Pancreas (tissue), 10 donors: ENCODE results near the gene TST. TPM values are rescaled to one million over a fixed set of nuclear protein-coding genes. Genes with fewer than 3 reads are reported as not detected.

Source experiments
- ATAC-seq, 4 donors: fragments of 200-7000 bp; cut with Tn5 transposase; one replicate each; pipeline versions ENCODE4 v1.8.0 to v1.9.1; 2020; ENCODE audit warnings: mild to moderate bottlenecking in 4 of 4, moderate library complexity in 4 of 4
- DNase-seq, 6 donors: peaks; one replicate each; pipeline ENCODE4 v3.0.0-alpha.2; 2020
- FAIRE-seq: peaks from 2 replicates; lab custom pipeline; 2012; peaks lifted over from hg19 to GRCh38; lab: Jason Lieb, UNC
- H3K27ac ChIP-seq, 4 donors: fragments of 200-600 bp; sonication (generic); 1 replicate in 3 of 4; 2 replicates in 1 of 4; pipeline versions ENCODE4 v1.5.0 to v1.8.0; 2020
- H3K27me3 ChIP-seq, 4 donors: fragments of 200-600 bp; one replicate each; pipeline ENCODE4 v1.8.0; 2021
- H3K36me3 ChIP-seq, 3 donors: fragments of 200-600 bp; sonication (generic) in 1 of 3; one replicate each; pipeline versions ENCODE4 v1.5.0 to v1.8.0; 2020 to 2021
- H3K4me1 ChIP-seq, 3 donors: fragments of 200-600 bp; one replicate each; pipeline ENCODE4 v1.8.0; 2021
- H3K4me3 ChIP-seq, 4 donors: fragments of 200-600 bp; sonication (generic) in 2 of 4; one replicate each; pipeline versions ENCODE4 v1.5.0 to v1.8.0; 2020 to 2021
- H3K9me3 ChIP-seq, 4 donors: fragments of 200-600 bp; one replicate each; pipeline ENCODE4 v1.8.0; 2021
- WGBS, 2 donors: extraction: QIAGEN DNeasy Blood & Tissue Kit; methylation state at CpG; one replicate each; pipeline ENCODE4 v1.1.7; 2013; 5-methylcytosine and 5-hydroxymethylcytosine counted together
- intact Hi-C, 3 donors: fragments of 100-400 bp; cut with DNase I; formaldehyde crosslinking; loops; one replicate each; pipeline versions ENCODE4 v1.11.1 to v1.14.2; 2022
- polyA plus RNA-seq, 2 donors: library from polyadenylated mRNA; stranded (reverse); fragments of 200-250 nt; gene quantifications; one replicate each; pipeline ENCODE4 v1.2.3, GENCODE V29; 2013
- total RNA-seq, 6 donors: library from RNA; stranded (reverse); fragmentation: NEBNext Ultra II Directional in 4 of 6; extraction: Animal tissue kit (Norgen Biotek cat#: 25700) in 4 of 6; gene quantifications; one replicate each; pipeline versions ENCODE4 v1.2.1 to v1.2.4, GENCODE V29; 2021 to 2023
- TF ChIP-seq, protein P1 (sequence below), 4 donors: fragments of 200-600 bp; sonication (generic) in 3 of 4; IDR thresholded peaks; one replicate each; pipeline versions ENCODE4 v1.5.0 to v1.8.0; 2021; ENCODE audit warnings: antibody characterized with exemption in 4 of 4
- donor health status: healthy with polysubstance abuse.
- donor health status: DM: no; HTN: no; CAD: no; lungs with moderate emphysema.
- donor health status: DM: no; HTN: no; CAD: no.
- donor health status: control.
- donor health status: control.
- donor health status: Bipolar disorder and iron deficiency.
- donor health status: DM: yes; HTN: yes; CAD: no.
- donor health status: DM: no; HTN: no; CAD: no.
- donor health status: DM: no; HTN: no; CAD: no.
- donor health status: DM: yes; HTN: yes; CAD: no.

Gene TST
- total and polyA plus RNA-seq, 8 donors, result 22.9 to 52.3 (median 37.6) TPM

DNA sequence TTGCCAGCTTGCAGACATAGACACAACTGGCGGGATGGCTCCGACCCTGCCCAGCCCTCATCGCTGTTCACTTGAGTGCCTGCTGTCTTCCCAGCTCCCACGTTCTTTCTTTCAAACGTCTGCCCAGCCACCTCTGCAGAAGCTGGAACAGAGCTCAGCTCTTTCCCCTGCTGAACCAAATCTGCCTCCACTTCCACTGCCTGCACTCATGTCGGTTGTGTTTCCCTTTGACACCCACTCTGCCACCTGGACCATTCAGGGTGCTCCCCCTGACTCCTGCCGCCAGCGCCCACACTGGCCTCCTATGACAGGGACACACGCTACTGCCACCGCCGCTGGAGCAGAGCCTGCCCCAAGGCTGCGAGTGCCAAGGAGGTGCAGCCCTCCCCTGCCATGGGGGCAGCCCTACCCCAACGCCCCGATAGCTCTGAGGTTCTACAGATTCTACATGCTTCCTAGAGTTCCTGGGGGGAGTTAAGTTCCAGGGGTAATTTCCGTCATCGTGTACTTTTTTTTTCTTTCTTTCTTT is 37.9 kb downstream of the TST start:
- FAIRE-seq, result no peak
- Histone ChIP-seq H3K4me3 (no peak overlapping the region), H3K9me3 (no peaks in the 10 kb centered on the region)

GRCh38 chr22:36979016-36979910 is 40.0 kb downstream of the TST start:
- DNase-seq (no peak), ATAC-seq (no peak), FAIRE-seq (no peak)
- 64 to 77% methylated on average over 13 of the region's 13 CpGs for WGBS, 2 donors
- TF ChIP-seq, protein P1, sequence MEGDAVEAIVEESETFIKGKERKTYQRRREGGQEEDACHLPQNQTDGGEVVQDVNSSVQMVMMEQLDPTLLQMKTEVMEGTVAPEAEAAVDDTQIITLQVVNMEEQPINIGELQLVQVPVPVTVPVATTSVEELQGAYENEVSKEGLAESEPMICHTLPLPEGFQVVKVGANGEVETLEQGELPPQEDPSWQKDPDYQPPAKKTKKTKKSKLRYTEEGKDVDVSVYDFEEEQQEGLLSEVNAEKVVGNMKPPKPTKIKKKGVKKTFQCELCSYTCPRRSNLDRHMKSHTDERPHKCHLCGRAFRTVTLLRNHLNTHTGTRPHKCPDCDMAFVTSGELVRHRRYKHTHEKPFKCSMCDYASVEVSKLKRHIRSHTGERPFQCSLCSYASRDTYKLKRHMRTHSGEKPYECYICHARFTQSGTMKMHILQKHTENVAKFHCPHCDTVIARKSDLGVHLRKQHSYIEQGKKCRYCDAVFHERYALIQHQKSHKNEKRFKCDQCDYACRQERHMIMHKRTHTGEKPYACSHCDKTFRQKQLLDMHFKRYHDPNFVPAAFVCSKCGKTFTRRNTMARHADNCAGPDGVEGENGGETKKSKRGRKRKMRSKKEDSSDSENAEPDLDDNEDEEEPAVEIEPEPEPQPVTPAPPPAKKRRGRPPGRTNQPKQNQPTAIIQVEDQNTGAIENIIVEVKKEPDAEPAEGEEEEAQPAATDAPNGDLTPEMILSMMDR (IDR thresholded peaks at IDR 0.05), result no peak
- H3K4me3 ChIP-seq, result no peak overlapping the region
- H3K27ac ChIP-seq, result no peak overlapping the region
- intact Hi-C loops, result no loop called here
- H3K4me1 ChIP-seq, result peaks cover 0 to 5% (median 0%) of the 10 kb centered on the region in 3 donors
- H3K27me3 ChIP-seq, result peaks cover 0 to 6% (median 0%) of the 10 kb centered on the region in 4 donors
- H3K36me3 ChIP-seq, result no peaks in the 10 kb centered on the region
- H3K9me3 ChIP-seq, result no peaks in the 10 kb centered on the region

More for the DNA sequence above, 37.9 kb downstream of the TST start:
- Histone ChIP-seq H3K4me1 (peaks cover 0 to 5% (median 0%) of the 10 kb centered on the region in 3 donors), H3K27me3 (peaks cover 0 to 7% (median 0%) of the 10 kb centered on the region in 4 donors), H3K36me3 (no peaks in the 10 kb centered on the region), H3K27ac (no peak overlapping the region)
- ATAC-seq (no peak), DNase-seq (no peak)
- intact Hi-C loops, result loop anchor here in 1 of 3 donors (5.0 kb wide), 1 partner anchor 194 kb away; no protein-coding TSS in a partner anchor
- 66 to 77% methylated on average over 16 of the region's 16 CpGs for WGBS, 2 donors
- TF ChIP-seq, protein P1 (IDR thresholded peaks at IDR 0.05), result no peak

GRCh38 chr22:36977947-36978660 is 41.1 kb downstream of the TST start:
- 9 to 13% methylated on average over 18 of the region's 18 CpGs for WGBS, 2 donors
- peak; percentile 96 to 100 (median 99) for ATAC-seq
- peak; percentile 84 to 95 (median 90) for DNase-seq
- Histone ChIP-seq H3K4me3 (peak overlapping the region in 3 of 4 donors; percentile 0 to 43 (median 33)), H3K4me1 (peaks cover 0 to 5% (median 0%) of the 10 kb centered on the region in 3 donors), H3K27me3 (no peaks in the 10 kb centered on the region), H3K27ac (peak overlapping the region in 1 of 4 donors; percentile 39), H3K36me3 (no peaks in the 10 kb centered on the region), H3K9me3 (no peaks in the 10 kb centered on the region)
- intact Hi-C loops, result no loop called here
- FAIRE-seq, result peak; percentile 96
- TF ChIP-seq, protein P1 (IDR thresholded peaks at IDR 0.05), result peak; percentile 80 to 95 (median 93)

- no peak for FAIRE-seq
- no peak overlapping the region for H3K27ac ChIP-seq
- H3K4me1 ChIP-seq, result peaks cover 0 to 5% (median 0%) of the 10 kb centered on the region in 3 donors
- intact Hi-C loops, result no loop called here
- TF ChIP-seq, protein P1 (IDR thresholded peaks at IDR 0.05), result no peak
- no peaks in the 10 kb centered on the region for H3K27me3 ChIP-seq
- H3K9me3 ChIP-seq, result no peaks in the 10 kb centered on the region
- no peaks in the 10 kb centered on the region for H3K36me3 ChIP-seq
- DNase-seq, result peak; percentile 53 to 85 (median 68)
- peak overlapping the region in 3 of 4 donors; percentile 0 to 43 (median 33) for H3K4me3 ChIP-seq
- WGBS, 2 donors, result 13 to 20% methylated on average over 13 of the region's 13 CpGs
- peak; percentile 70 to 83 (median 78) for ATAC-seq
These were observed 41.8 kb downstream of the TST start for GRCh38 chr22:36977401-36977861.
